NCI-H187 (cell line): ENCODE data around the gene CAP1.

Source experiments
- DNase-seq, 2 experiments: peaks; one replicate each; lab custom pipeline; 2025; lab: John Stamatoyannopoulos, UW

Gene CAP1

GRCh38 chr1:40096646-40096976 is 56.1 kb downstream of the CAP1 start:
- no peak for DNase-seq

- peak; percentile 50 to 70 for DNase-seq
These were observed 56.7 kb downstream of the CAP1 start, which contains the start of gene PPT1 for GRCh38 chr1:40096977-40097782. Gene PPT1, minus strand, starts transcription at chr1:40097252. Its CDS starts 14 bp downstream, at chr1:40097238.

DNA sequence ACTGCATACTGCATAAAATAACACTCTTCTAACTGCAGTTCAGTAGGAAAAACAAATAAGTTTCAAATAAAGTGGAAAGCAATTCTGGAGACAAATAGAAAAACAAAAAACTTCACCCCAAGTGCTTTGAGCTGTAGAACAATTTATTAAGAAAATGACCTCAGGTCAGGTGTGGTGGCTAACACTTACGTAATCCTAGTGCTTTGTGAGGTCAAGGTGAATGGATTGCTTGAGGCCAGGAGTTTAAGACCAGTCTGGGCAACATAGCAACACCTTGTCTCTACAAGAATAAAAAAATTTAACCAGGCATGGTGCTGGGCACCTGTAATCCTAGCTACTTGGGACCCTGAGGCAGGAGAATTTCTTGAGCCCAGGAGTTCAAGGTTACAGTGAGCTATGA is 61.5 kb downstream of the CAP1 start:
- DNase-seq = no peak

DNA sequence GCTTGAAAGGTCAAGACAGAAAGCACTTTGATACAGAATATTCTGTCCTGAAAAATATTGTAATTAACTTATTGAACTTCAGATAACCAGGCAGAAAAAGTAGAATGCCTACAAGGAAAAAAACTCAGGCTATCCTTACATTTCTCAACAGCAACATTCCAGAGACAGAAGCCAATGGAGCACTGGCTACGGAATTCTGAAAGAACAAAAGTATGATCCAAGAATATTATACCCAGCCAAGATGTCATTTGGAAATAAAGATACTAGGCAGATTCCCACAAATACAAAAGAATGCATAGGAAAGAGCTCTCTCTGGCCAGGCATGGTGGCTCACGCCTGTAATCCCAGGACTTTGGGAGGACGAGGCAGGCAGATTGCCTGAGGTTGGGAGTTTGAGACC is 62.4 kb downstream of the CAP1 start:
- DNase-seq = no peak

DNA sequence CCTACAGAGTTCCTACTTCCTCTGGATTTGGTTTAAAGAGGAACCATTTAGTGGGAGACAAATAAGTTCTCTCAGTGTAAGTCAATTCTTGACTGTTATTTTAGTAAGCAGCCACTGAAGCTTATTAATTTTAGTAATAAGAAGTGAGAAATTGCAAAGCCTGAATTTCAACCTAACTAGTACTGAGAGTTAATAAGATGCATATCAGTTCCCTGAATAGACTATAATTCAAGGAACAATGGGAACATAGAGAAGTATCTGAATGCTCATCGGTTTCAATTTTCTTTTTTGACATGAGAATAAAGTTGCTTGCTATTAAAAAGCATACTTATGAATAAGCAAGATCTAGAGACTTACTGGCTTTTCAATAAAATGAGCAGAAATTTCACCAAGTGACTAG is 64.5 kb downstream of the CAP1 start:
- DNase-seq = no peak

DNA sequence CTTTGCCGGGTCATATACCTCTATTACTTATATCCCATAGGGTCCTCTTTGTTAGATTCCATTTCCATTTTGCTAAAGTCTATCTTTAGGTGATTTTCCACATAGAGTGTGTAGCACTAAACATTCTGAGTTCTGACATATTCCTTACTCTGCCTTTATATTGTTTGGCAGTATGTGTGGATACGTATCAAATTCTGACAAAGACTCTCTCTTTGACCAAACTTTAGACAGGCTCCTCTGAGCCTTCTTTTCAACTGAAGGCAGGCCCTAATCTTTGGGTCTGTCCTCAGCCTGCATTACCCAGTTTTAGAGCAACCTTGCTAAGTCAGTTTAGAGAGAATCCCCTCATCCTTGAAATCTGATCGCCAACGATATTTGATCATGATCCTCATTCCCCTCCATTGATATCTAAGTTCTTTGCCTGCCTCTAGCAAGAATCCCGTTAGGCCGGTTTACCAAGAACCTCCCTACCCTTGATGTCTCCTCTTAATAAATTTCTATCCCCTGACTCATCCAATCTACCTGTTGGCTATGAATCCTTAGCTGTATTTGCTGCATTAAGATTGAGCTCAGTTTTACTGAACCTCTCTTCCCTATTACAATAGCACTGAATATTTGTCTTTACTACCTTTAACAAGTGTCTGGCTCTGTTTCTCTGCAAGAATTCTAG is 66.9 kb downstream of the CAP1 start:
- DNase-seq = no peak

- no peak for DNase-seq
These were observed 69.9 kb downstream of the CAP1 start for GRCh38 chr1:40110389-40110788.

DNA sequence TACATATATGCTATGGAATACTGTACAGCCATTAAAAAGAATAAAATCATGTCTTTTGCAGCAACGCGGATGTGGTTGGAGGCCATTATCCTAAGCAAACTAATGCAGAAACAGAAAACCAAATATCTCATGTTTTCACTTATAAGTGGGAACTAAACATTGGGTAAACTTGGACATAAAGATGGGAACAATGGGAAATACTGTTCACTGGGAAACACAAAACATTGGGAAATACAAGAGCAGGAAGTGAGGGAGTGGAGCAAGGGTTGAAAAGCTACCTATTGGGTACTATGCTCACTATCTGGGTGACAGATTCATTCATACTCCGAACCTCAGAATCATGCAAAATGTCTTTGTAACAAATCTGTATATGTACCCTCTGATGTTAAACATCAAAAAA is 73.9 kb downstream of the CAP1 start:
- DNase-seq = no peak

- no peak for DNase-seq
These were observed 79.6 kb downstream of the CAP1 start for GRCh38 chr1:40120128-40120527.
